ENCODE measurements around the gene ERCC6.

DNA sequence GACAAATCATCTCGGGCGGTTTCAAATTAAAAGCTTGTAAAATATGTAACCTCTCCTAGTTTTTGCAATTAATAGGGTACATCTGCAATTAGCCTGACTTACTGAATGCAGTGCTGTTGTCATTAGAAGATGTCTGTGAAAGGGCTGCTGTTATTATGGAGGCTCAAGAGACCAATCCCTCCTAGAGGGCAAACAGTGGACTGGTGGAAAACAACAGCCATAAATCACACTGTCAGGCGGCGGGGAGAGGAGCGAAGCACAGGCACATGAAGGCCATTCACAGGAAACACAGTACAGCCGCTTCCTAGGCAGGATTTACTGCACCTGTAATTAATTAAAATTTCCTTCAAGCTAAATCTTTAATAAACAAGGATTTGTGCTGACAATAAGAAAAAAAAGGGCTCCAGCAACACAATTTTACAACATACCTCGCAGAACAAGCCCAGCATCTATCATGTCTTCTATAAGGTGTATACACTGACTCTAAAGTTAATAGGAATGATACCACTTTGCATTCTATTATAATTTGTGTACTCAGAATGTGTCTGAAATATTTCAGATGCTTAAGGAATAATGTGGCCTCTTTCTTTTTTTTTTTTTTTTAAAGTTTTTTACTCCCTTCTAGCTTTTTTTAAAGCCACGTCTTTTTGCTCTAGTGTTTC, 50.7 kb downstream of the ERCC6 start:
- TF ChIP-seq EZH2phosphoT487 (IDR thresholded peaks at IDR 0.05; ENCODE audit: insufficient read depth, low read depth) (no peak), EZH2 (IDR thresholded peaks at IDR 0.05; ENCODE audit: insufficient read depth, poor library complexity, severe bottlenecking) (no peak)

All from GM23248 (cell line).